OCI-LY3 (cell line): ENCODE data around the gene TF.

Experiments
- EZH2phosphoT487 ChIP-seq: fragments of 200-600 bp; shearing (Covaris generic); IDR thresholded peaks from 2 replicates; pipeline ENCODE4 v1.6.1; 2018; ENCODE audit warnings: antibody characterized with exemption, mixed run types, low read depth
- TF ChIP-seq, protein P1 (sequence below): fragments of 200-600, 300-600 bp; sonication (generic); IDR thresholded peaks from 2 replicates; pipeline ENCODE4 v1.5.1; 2014; ENCODE audit warnings: antibody characterized with exemption, low read length, low read depth

DNA sequence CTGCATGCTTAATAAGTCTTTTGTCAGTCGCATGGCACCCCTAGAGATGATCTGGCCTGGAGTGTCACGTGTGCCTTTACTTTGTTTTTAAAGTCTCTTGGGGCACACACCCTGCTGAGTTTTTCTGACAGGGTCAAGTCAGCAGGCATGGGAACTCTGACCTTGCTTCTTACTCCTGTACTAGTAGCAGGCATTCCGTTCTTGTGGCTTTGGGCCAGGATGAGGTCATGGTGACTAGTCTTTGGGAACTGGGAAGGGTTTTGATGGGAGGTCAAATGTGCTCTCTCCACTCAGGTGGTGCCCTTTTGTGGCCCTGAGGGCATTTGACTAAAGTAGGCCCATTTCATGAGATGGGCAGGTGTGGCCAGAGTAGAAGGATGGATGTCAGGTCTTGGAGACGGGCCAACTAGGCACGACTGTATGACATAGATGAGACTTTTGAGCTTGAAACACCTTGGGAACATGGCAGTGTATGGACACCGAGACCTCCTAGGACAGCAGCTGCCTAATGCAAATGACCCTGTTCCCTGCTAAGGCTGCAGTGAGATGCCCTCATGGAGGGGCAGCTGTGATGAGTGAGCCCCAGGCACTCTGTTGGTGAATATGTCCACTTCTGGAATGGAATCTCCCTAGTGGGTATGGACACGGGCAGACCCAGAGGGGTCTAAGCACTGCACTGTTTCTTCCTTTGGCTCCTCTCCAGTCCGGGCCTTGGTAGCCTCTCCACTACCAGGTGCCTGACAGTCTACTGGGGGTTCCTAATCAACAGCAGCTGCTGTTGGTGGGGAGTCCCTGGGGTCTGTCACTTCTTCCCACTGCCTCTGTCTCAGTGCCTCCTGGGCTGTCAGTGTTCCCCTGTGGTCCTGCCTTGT lies 75.8 kb downstream of the TF start:
- TF ChIP-seq, protein P1, sequence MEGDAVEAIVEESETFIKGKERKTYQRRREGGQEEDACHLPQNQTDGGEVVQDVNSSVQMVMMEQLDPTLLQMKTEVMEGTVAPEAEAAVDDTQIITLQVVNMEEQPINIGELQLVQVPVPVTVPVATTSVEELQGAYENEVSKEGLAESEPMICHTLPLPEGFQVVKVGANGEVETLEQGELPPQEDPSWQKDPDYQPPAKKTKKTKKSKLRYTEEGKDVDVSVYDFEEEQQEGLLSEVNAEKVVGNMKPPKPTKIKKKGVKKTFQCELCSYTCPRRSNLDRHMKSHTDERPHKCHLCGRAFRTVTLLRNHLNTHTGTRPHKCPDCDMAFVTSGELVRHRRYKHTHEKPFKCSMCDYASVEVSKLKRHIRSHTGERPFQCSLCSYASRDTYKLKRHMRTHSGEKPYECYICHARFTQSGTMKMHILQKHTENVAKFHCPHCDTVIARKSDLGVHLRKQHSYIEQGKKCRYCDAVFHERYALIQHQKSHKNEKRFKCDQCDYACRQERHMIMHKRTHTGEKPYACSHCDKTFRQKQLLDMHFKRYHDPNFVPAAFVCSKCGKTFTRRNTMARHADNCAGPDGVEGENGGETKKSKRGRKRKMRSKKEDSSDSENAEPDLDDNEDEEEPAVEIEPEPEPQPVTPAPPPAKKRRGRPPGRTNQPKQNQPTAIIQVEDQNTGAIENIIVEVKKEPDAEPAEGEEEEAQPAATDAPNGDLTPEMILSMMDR = peak; percentile 49
- TF ChIP-seq EZH2phosphoT487 = no peak
